Tibial nerve (tissue), 4 donors: Measurements from ENCODE around the gene RPL18. TPM values are rescaled to one million over a fixed set of nuclear protein-coding genes. Genes with fewer than 3 reads are reported as not detected.

Experiments
- DNase-seq, 2 donors: peaks; one replicate each; pipeline ENCODE4 v3.0.0-alpha.2; 2019; ENCODE audit warnings: low spot score in 2 of 2
- H3K27ac ChIP-seq, 4 donors: fragments of 200-600 bp; sonication (generic) in 3 of 4; one replicate each; pipeline ENCODE4 v1.5.1; 2017 to 2019; ENCODE audit warnings: mild to moderate bottlenecking in 1 of 4
- H3K27me3 ChIP-seq, 2 donors: fragments of 200-600 bp; sonication (generic) in 1 of 2; one replicate each; pipeline versions ENCODE4 v1.5.1 to v1.6.0; 2017 to 2019
- H3K36me3 ChIP-seq, 3 donors: fragments of 200-600 bp; sonication (generic); one replicate each; pipeline ENCODE4 v1.5.1; 2018 to 2019
- H3K4me1 ChIP-seq, 4 donors: fragments of 200-600 bp; sonication (generic) in 3 of 4; one replicate each; pipeline ENCODE4 v1.5.1; 2017 to 2019
- H3K4me3 ChIP-seq, 4 donors: fragments of 200-600 bp; sonication (generic) in 3 of 4; one replicate each; pipeline ENCODE4 v1.5.1; 2017 to 2019; ENCODE audit warnings: mild to moderate bottlenecking in 1 of 4, moderate library complexity in 1 of 4
- H3K9me3 ChIP-seq, 4 donors: fragments of 200-600 bp; sonication (generic) in 3 of 4; one replicate each; pipeline ENCODE4 v1.5.1; 2017 to 2019
- CTCF ChIP-seq, 5 experiments: fragments of 200-600 bp in 3 of 5; fragments of 450-650 bp in 2 of 5; sonication (generic) in 3 of 5; IDR thresholded peaks; one replicate each; pipeline ENCODE4 v1.5.1; 2016 to 2019; ENCODE audit warnings: antibody characterized with exemption in 5 of 5, mild to moderate bottlenecking in 3 of 5, moderate library complexity in 2 of 5
- EP300 ChIP-seq, 2 donors: sonication (generic); formaldehyde crosslinking; IDR thresholded peaks; one replicate each; pipeline ENCODE4 v1.6.1; 2017; ENCODE audit warnings: antibody characterized with exemption in 2 of 2, mild to moderate bottlenecking in 1 of 2
- POLR2A ChIP-seq, 2 donors: fragments of 450-650 bp; IDR thresholded peaks; one replicate each; pipeline ENCODE4 v1.6.1; 2017; ENCODE audit warnings: antibody characterized with exemption in 2 of 2, mild to moderate bottlenecking in 2 of 2, moderate library complexity in 2 of 2
- WGBS, 2 donors: methylation state at CpG; one replicate each; pipeline ENCODE4 v1.1.5; 2018; 5-methylcytosine and 5-hydroxymethylcytosine counted together
- total RNA-seq, 4 donors: library from RNA; depleted of rRNA; stranded (reverse); fragments of >200 nt; gene quantifications; one replicate each; pipeline ENCODE4 v1.1.0, GENCODE V29; 2016

RPL18 gene
- total RNA-seq, 4 donors from 2014 or later = 2,253 to 3,141 (median 2,490) TPM

GRCh38 chr19:48618278-48618915, 581 bp downstream of the RPL18 start:
- H3K4me1 ChIP-seq = peaks cover 0 to 72% (median 30%) of the 10 kb centered on the region in 4 donors
- TF ChIP-seq POLR2A (IDR thresholded peaks at IDR 0.05) (no peak), CTCF (IDR thresholded peaks at IDR 0.05) (no peak), EP300 (IDR thresholded peaks at IDR 0.05) (no peak)
- no peaks in the 10 kb centered on the region for H3K27me3 ChIP-seq
- 1 to 2% methylated on average over 18 of the region's 18 CpGs for WGBS, 2 donors
- H3K9me3 ChIP-seq = no peaks in the 10 kb centered on the region
- peak overlapping the region; percentile 47 to 96 (median 90) for H3K27ac ChIP-seq
- peaks cover 0 to 41% (median 13%) of the 10 kb centered on the region in 3 donors for H3K36me3 ChIP-seq
- DNase-seq = no peak
- H3K4me3 ChIP-seq = peak overlapping the region; percentile 69 to 95 (median 89)

GRCh38 chr19:48617146-48617937, 1.6 kb downstream of the RPL18 start:
- Histone ChIP-seq H3K27me3 (no peaks in the 10 kb centered on the region), H3K4me1 (peaks cover 0 to 63% (median 24%) of the 10 kb centered on the region in 4 donors), H3K27ac (peak overlapping the region; percentile 47 to 96 (median 90)), H3K9me3 (no peaks in the 10 kb centered on the region), H3K4me3 (peak overlapping the region in 3 of 4 donors; percentile 69 to 95 (median 93)), H3K36me3 (peaks cover 0 to 41% (median 13%) of the 10 kb centered on the region in 3 donors)
- TF ChIP-seq POLR2A (IDR thresholded peaks at IDR 0.05) (no peak), CTCF (IDR thresholded peaks at IDR 0.05) (no peak), EP300 (IDR thresholded peaks at IDR 0.05) (no peak)
- 65 to 70% methylated on average over 17 to 18 of the region's 18 CpGs for WGBS, 2 donors
- DNase-seq = no peak

- DNase-seq = no peak
- Histone ChIP-seq H3K27me3 (no peaks in the 10 kb centered on the region), H3K4me3 (no peak overlapping the region), H3K27ac (peak overlapping the region in 1 of 4 donors; percentile 22), H3K4me1 (peaks cover 0 to 61% (median 24%) of the 10 kb centered on the region in 4 donors), H3K36me3 (peaks cover 0 to 41% (median 13%) of the 10 kb centered on the region in 3 donors), H3K9me3 (no peaks in the 10 kb centered on the region)
- TF ChIP-seq EP300 (IDR thresholded peaks at IDR 0.05) (no peak), CTCF (IDR thresholded peaks at IDR 0.05) (no peak), POLR2A (IDR thresholded peaks at IDR 0.05) (no peak)
- WGBS, 2 donors = 64 to 66% methylated on average over 10 to 12 of the region's 12 CpGs
Measured at GRCh38 chr19:48616491-48617056, 2.4 kb downstream of the RPL18 start.

- WGBS, 2 donors = 74 to 83% methylated on average over 12 to 16 of the region's 16 CpGs
- TF ChIP-seq EP300 (IDR thresholded peaks at IDR 0.05) (no peak), POLR2A (IDR thresholded peaks at IDR 0.05) (no peak), CTCF (IDR thresholded peaks at IDR 0.05) (no peak)
- H3K4me1 ChIP-seq = peaks cover 0 to 57% (median 24%) of the 10 kb centered on the region in 4 donors
- peaks cover 0 to 36% (median 13%) of the 10 kb centered on the region in 3 donors for H3K36me3 ChIP-seq
- peak overlapping the region in 2 of 4 donors; percentile 51 to 73 for H3K27ac ChIP-seq
- H3K9me3 ChIP-seq = no peaks in the 10 kb centered on the region
- no peak for DNase-seq
- H3K4me3 ChIP-seq = no peak overlapping the region
- no peaks in the 10 kb centered on the region for H3K27me3 ChIP-seq
Measured at GRCh38 chr19:48616041-48616436, 2.9 kb downstream of the RPL18 start.
